CD4-positive, alpha-beta T cell treated with Interleukin-15 for 4 hours (primary cell): ENCODE data around the gene INPP4A.
A peak's percentile ranks its signal among the peaks of the same experiment; 100 is the strongest.

ENCODE experiments used
- DNase-seq: peaks from one replicate; pipeline ENCODE4 v3.0.0-alpha.2; 2020; ENCODE audit warnings: low spot score

Gene INPP4A

GRCh38 chr2:98436734-98437133 is 7.9 kb upstream of the INPP4A start:
- no peak for DNase-seq

- DNase-seq: peak; percentile 54
Observed at GRCh38 chr2:98438190-98439133, 6.2 kb upstream of the INPP4A start.

GRCh38 chr2:98441706-98442450 is 2.8 kb upstream of the INPP4A start:
- no peak for DNase-seq

GRCh38 chr2:98442488-98442887 is 2.2 kb upstream of the INPP4A start:
- DNase-seq: no peak

GRCh38 chr2:98445177-98445682 is 572 bp downstream of the INPP4A start:
- no peak for DNase-seq

- DNase-seq: peak; percentile 38
Observed at GRCh38 chr2:98445683-98446581, 1.3 kb downstream of the INPP4A start.

GRCh38 chr2:98446850-98447249 is 2.2 kb downstream of the INPP4A start:
- no peak for DNase-seq

- peak; percentile 76 for DNase-seq
Observed at GRCh38 chr2:98448441-98449145, 3.9 kb downstream of the INPP4A start.

GRCh38 chr2:98452396-98453027 is 7.9 kb downstream of the INPP4A start:
- DNase-seq: no peak

- DNase-seq: no peak
Observed at GRCh38 chr2:98453083-98453482, 8.4 kb downstream of the INPP4A start.

GRCh38 chr2:98453531-98453930 is 8.9 kb downstream of the INPP4A start:
- no peak for DNase-seq

- DNase-seq: no peak
Observed at GRCh38 chr2:98454073-98454472, 9.4 kb downstream of the INPP4A start.

GRCh38 chr2:98454500-98455235 is 10.0 kb downstream of the INPP4A start:
- no peak for DNase-seq

GRCh38 chr2:98455494-98455976 is 10.9 kb downstream of the INPP4A start:
- peak; percentile 57 for DNase-seq

GRCh38 chr2:98457045-98457696 is 12.5 kb downstream of the INPP4A start:
- DNase-seq: no peak

- peak; percentile 77 for DNase-seq
Observed at GRCh38 chr2:98458207-98458606, 13.5 kb downstream of the INPP4A start.

GRCh38 chr2:98458667-98459380 is 14.2 kb downstream of the INPP4A start:
- DNase-seq: no peak

- no peak for DNase-seq
Observed at GRCh38 chr2:98459496-98460175, 15.0 kb downstream of the INPP4A start.
